Measurements from ENCODE around the gene MCU. TPM values are rescaled to one million over a fixed set of nuclear protein-coding genes. Genes with fewer than 3 reads are reported as not detected.

Gene MCU
- polyA plus RNA-seq, 2 donors, result 17.8 to 36.0 TPM

GRCh38 chr10:72925951-72926465 lies 234.1 kb downstream of the MCU start:
- 87 to 92% methylated on average over 3 of the region's 3 CpGs for WGBS, 2 donors
- no peaks in the 10 kb centered on the region for H3K4me1 ChIP-seq (ENCODE audit: control insufficient read depth in 2 of 2, insufficient read depth in 2 of 2, low read length in 1 of 2)
- no peaks in the 10 kb centered on the region for H3K27me3 ChIP-seq (ENCODE audit: control insufficient read depth in 1 of 2, insufficient read depth in 2 of 2, low read length in 2 of 2)
- H3K27ac ChIP-seq (ENCODE audit: low read depth in 2 of 2, low read length in 1 of 2), result no peak overlapping the region
- H3K36me3 ChIP-seq (ENCODE audit: control insufficient read depth in 2 of 2, insufficient read depth in 2 of 2, low read length in 1 of 2), result no peaks in the 10 kb centered on the region
- no peaks in the 10 kb centered on the region for H3K9me3 ChIP-seq (ENCODE audit: control insufficient read depth in 2 of 2, insufficient read depth in 1 of 2, low read depth in 1 of 2, low read length in 1 of 2)
- H3K4me3 ChIP-seq (ENCODE audit: low read depth in 1 of 2, low read length in 2 of 2), result no peak overlapping the region

- 69 to 72% methylated on average over 5 of the region's 5 CpGs for WGBS, 2 donors
- H3K9me3 ChIP-seq (ENCODE audit: control insufficient read depth in 2 of 2, insufficient read depth in 1 of 2, low read depth in 1 of 2, low read length in 1 of 2), result no peaks in the 10 kb centered on the region
- no peaks in the 10 kb centered on the region for H3K4me1 ChIP-seq (ENCODE audit: control insufficient read depth in 2 of 2, insufficient read depth in 2 of 2, low read length in 1 of 2)
- H3K36me3 ChIP-seq (ENCODE audit: control insufficient read depth in 2 of 2, insufficient read depth in 2 of 2, low read length in 1 of 2), result no peaks in the 10 kb centered on the region
- H3K27me3 ChIP-seq (ENCODE audit: control insufficient read depth in 1 of 2, insufficient read depth in 2 of 2, low read length in 2 of 2), result no peaks in the 10 kb centered on the region
- H3K4me3 ChIP-seq (ENCODE audit: low read depth in 1 of 2, low read length in 2 of 2), result no peak overlapping the region
- H3K27ac ChIP-seq (ENCODE audit: low read depth in 2 of 2, low read length in 1 of 2), result no peak overlapping the region
Measured at GRCh38 chr10:72927485-72927884, 235.5 kb downstream of the MCU start.

GRCh38 chr10:72928798-72929197 lies 236.9 kb downstream of the MCU start:
- Histone ChIP-seq H3K36me3 (ENCODE audit: control insufficient read depth in 2 of 2, insufficient read depth in 2 of 2, low read length in 1 of 2) (no peaks in the 10 kb centered on the region), H3K27ac (ENCODE audit: low read depth in 2 of 2, low read length in 1 of 2) (no peak overlapping the region), H3K9me3 (ENCODE audit: control insufficient read depth in 2 of 2, insufficient read depth in 1 of 2, low read depth in 1 of 2, low read length in 1 of 2) (no peaks in the 10 kb centered on the region), H3K4me1 (ENCODE audit: control insufficient read depth in 2 of 2, insufficient read depth in 2 of 2, low read length in 1 of 2) (no peaks in the 10 kb centered on the region), H3K27me3 (ENCODE audit: control insufficient read depth in 1 of 2, insufficient read depth in 2 of 2, low read length in 2 of 2) (no peaks in the 10 kb centered on the region), H3K4me3 (ENCODE audit: low read depth in 1 of 2, low read length in 2 of 2) (no peak overlapping the region)
- WGBS, 2 donors, result 85 to 95% methylated on average over 5 of the region's 5 CpGs

GRCh38 chr10:72930276-72930675 lies 238.3 kb downstream of the MCU start:
- Histone ChIP-seq H3K36me3 (ENCODE audit: control insufficient read depth in 2 of 2, insufficient read depth in 2 of 2, low read length in 1 of 2) (no peaks in the 10 kb centered on the region), H3K9me3 (ENCODE audit: control insufficient read depth in 2 of 2, insufficient read depth in 1 of 2, low read depth in 1 of 2, low read length in 1 of 2) (no peaks in the 10 kb centered on the region), H3K27me3 (ENCODE audit: control insufficient read depth in 1 of 2, insufficient read depth in 2 of 2, low read length in 2 of 2) (no peaks in the 10 kb centered on the region), H3K4me1 (ENCODE audit: control insufficient read depth in 2 of 2, insufficient read depth in 2 of 2, low read length in 1 of 2) (no peaks in the 10 kb centered on the region), H3K27ac (ENCODE audit: low read depth in 2 of 2, low read length in 1 of 2) (no peak overlapping the region), H3K4me3 (ENCODE audit: low read depth in 1 of 2, low read length in 2 of 2) (no peak overlapping the region)
- 81 to 84% methylated on average over 2 of the region's 2 CpGs for WGBS, 2 donors

GRCh38 chr10:72932259-72933015 lies 240.5 kb downstream of the MCU start:
- H3K27me3 ChIP-seq (ENCODE audit: control insufficient read depth in 1 of 2, insufficient read depth in 2 of 2, low read length in 2 of 2), result no peaks in the 10 kb centered on the region
- WGBS, 2 donors, result 89 to 91% methylated on average over 20 of the region's 20 CpGs
- H3K4me3 ChIP-seq (ENCODE audit: low read depth in 1 of 2, low read length in 2 of 2), result no peak overlapping the region
- no peak overlapping the region for H3K27ac ChIP-seq (ENCODE audit: low read depth in 2 of 2, low read length in 1 of 2)
- no peaks in the 10 kb centered on the region for H3K4me1 ChIP-seq (ENCODE audit: control insufficient read depth in 2 of 2, insufficient read depth in 2 of 2, low read length in 1 of 2)
- no peaks in the 10 kb centered on the region for H3K36me3 ChIP-seq (ENCODE audit: control insufficient read depth in 2 of 2, insufficient read depth in 2 of 2, low read length in 1 of 2)
- H3K9me3 ChIP-seq (ENCODE audit: control insufficient read depth in 2 of 2, insufficient read depth in 1 of 2, low read depth in 1 of 2, low read length in 1 of 2), result no peaks in the 10 kb centered on the region

- H3K9me3 ChIP-seq (ENCODE audit: control insufficient read depth in 2 of 2, insufficient read depth in 1 of 2, low read depth in 1 of 2, low read length in 1 of 2), result no peaks in the 10 kb centered on the region
- H3K27ac ChIP-seq (ENCODE audit: low read depth in 2 of 2, low read length in 1 of 2), result no peak overlapping the region
- H3K4me3 ChIP-seq (ENCODE audit: low read depth in 1 of 2, low read length in 2 of 2), result no peak overlapping the region
- no peaks in the 10 kb centered on the region for H3K4me1 ChIP-seq (ENCODE audit: control insufficient read depth in 2 of 2, insufficient read depth in 2 of 2, low read length in 1 of 2)
- 91 to 94% methylated on average over 6 of the region's 6 CpGs for WGBS, 2 donors
- H3K27me3 ChIP-seq (ENCODE audit: control insufficient read depth in 1 of 2, insufficient read depth in 2 of 2, low read length in 2 of 2), result no peaks in the 10 kb centered on the region
- H3K36me3 ChIP-seq (ENCODE audit: control insufficient read depth in 2 of 2, insufficient read depth in 2 of 2, low read length in 1 of 2), result no peaks in the 10 kb centered on the region
Measured at GRCh38 chr10:72935361-72935760, 243.4 kb downstream of the MCU start.

Other genes with a start within 250 kb of the MCU start
- gene MICU1, start 66.1 kb upstream of the MCU start, polyA plus RNA-seq, result 10 to 100 TPM; 15.0 to 18.1 TPM
- gene OIT3, start 201.6 kb downstream of the MCU start, polyA plus RNA-seq, result under 1 TPM in 1 of 2 donors, not detected in 1; 0.04 TPM

Measured in esophagus (tissue), 2 donors.